ENCODE data around the gene KHK.

Gene KHK

DNA sequence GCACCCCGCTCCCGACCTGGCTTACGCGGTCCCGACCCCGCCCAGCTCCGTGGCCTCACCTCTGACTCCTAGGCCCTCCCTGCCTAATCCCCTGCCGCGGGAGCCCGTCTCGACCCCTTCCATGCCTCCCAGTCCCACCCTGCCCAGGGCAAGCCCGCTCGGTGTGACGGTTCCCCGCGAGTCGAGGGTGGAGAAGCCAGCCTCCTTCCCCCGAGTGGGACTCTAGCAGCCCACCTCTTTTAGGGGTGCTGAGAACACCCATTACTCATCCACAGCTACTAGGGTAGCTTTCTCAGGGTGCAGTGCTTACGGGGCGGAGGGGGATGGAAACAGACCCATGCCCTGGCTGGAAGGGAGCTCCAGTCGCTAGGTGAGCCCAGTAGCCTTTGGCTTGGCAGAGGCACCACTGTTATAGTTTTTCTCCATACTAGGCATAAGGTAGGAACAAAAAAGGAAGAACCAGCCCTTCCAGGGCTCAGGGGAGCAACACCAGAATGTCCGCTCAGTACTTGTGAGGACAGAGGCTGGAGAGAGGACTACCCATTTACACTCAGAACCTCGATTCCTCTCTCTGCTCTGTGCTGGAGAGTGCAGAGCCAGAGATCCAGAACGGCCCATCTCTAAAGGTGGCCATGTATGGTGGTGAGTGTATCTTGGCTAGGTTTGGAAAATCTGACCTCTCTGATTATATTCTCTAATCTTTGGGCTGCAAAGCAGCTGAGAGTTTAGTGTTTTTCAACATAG is 34.5 kb upstream of the KHK start:
- TF ChIP-seq, protein P1, sequence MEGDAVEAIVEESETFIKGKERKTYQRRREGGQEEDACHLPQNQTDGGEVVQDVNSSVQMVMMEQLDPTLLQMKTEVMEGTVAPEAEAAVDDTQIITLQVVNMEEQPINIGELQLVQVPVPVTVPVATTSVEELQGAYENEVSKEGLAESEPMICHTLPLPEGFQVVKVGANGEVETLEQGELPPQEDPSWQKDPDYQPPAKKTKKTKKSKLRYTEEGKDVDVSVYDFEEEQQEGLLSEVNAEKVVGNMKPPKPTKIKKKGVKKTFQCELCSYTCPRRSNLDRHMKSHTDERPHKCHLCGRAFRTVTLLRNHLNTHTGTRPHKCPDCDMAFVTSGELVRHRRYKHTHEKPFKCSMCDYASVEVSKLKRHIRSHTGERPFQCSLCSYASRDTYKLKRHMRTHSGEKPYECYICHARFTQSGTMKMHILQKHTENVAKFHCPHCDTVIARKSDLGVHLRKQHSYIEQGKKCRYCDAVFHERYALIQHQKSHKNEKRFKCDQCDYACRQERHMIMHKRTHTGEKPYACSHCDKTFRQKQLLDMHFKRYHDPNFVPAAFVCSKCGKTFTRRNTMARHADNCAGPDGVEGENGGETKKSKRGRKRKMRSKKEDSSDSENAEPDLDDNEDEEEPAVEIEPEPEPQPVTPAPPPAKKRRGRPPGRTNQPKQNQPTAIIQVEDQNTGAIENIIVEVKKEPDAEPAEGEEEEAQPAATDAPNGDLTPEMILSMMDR (IDR thresholded peaks at IDR 0.05; ENCODE audit: low read depth, low read length), result no peak
- no peak for DNase-seq (ENCODE audit: low read depth in 2 of 2)
- H3K4me3 ChIP-seq (replicated peaks in 1 of 2; ENCODE audit: low read depth in 2 of 2, low read length in 2 of 2), result peak overlapping the region; percentile 91 to 97

DNA sequence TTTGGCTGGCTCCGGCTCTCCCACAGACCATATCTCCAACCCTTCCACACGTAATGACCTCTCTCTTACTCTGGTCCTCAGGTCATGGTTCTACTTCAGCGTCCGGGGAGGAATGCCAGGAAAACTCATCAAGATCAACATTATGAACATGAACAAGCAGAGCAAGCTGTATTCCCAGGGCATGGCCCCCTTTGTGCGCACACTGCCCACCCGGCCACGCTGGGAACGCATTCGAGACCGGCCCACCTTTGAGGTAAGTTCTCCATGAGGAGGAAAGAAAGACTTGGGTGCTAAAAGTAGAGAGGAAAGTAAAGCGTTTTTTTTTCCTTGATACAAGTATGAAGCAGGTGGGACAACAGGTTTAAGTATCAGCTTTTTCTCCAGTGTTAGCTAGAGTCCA is 33.3 kb upstream of the KHK start:
- TF ChIP-seq, protein P1 (IDR thresholded peaks at IDR 0.05; ENCODE audit: low read depth, low read length), result no peak
- no peak for DNase-seq (ENCODE audit: low read depth in 2 of 2)
- H3K4me3 ChIP-seq (replicated peaks in 1 of 2; ENCODE audit: low read depth in 2 of 2, low read length in 2 of 2), result no peak overlapping the region

DNA sequence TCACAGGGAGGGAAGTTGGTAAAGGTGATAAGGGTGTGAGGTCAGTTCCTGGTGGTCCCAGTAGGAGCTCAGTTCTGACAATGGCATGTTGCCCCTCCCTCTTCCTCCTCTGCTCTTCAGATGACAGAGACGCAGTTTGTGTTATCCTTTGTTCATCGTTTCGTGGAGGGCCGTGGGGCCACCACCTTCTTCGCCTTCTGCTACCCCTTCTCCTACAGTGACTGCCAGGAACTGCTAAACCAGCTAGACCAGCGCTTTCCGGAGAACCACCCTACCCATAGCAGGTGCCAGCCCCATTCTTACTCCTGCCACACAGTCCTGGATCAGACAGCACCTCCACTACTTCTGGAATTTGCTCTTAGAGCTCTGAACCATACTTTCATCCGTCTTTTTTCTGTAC is 32.8 kb upstream of the KHK start:
- TF ChIP-seq, protein P1 (IDR thresholded peaks at IDR 0.05; ENCODE audit: low read depth, low read length), result no peak
- no peak for DNase-seq (ENCODE audit: low read depth in 2 of 2)
- H3K4me3 ChIP-seq (replicated peaks in 1 of 2; ENCODE audit: low read depth in 2 of 2, low read length in 2 of 2), result no peak overlapping the region

GRCh38 chr2:27054721-27055120 is 31.9 kb upstream of the KHK start:
- H3K4me3 ChIP-seq (replicated peaks in 1 of 2; ENCODE audit: low read depth in 2 of 2, low read length in 2 of 2), result no peak overlapping the region
- TF ChIP-seq, protein P1 (IDR thresholded peaks at IDR 0.05; ENCODE audit: low read depth, low read length), result no peak

DNA sequence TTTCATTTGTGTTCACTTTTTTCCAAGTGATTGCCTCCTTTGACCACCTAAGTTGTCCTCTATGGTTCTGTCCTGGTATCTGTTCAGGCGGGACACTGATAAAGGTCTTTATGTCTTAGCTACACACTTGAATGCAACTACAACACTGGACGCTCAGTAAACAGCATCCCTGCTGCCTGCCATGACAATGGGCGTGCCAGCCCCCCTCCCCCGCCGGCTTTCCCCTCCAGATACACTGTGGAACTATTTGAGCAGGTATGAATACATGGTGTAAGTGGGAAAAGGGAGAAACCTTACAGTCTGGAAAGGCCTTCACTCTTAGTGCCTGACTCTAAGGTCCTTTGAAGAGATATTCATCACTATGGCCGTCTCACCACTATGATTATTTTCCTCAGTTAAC is 29.4 kb upstream of the KHK start:
- no peak overlapping the region for H3K4me3 ChIP-seq (replicated peaks in 1 of 2; ENCODE audit: low read depth in 2 of 2, low read length in 2 of 2)
- TF ChIP-seq, protein P1 (IDR thresholded peaks at IDR 0.05; ENCODE audit: low read depth, low read length), result no peak
- DNase-seq (ENCODE audit: low read depth in 2 of 2), result no peak

More at GRCh38 chr2:27054721-27055120, 31.9 kb upstream of the KHK start:
- DNase-seq (ENCODE audit: low read depth in 2 of 2), result no peak

GRCh38 chr2:27058210-27058609 is 28.4 kb upstream of the KHK start:
- H3K4me3 ChIP-seq (replicated peaks in 1 of 2; ENCODE audit: low read depth in 2 of 2, low read length in 2 of 2), result no peak overlapping the region
- TF ChIP-seq, protein P1 (IDR thresholded peaks at IDR 0.05; ENCODE audit: low read depth, low read length), result no peak
- DNase-seq (ENCODE audit: low read depth in 2 of 2), result no peak

Data from cardiac fibroblast (primary cell).